Kidney (tissue), 14 donors: ENCODE data around the gene GAS2L2. TPM values are rescaled to one million over a fixed set of nuclear protein-coding genes. Genes with fewer than 3 reads are reported as not detected.

ENCODE experiments used
- DNase-seq, 5 donors: peaks; one replicate each; pipeline ENCODE4 v3.0.0-alpha.2; 2013 to 2020
- FAIRE-seq: peaks from 2 replicates; lab custom pipeline; 2012; peaks lifted over from hg19 to GRCh38; lab: Jason Lieb, UNC
- H3K27ac ChIP-seq, 2 donors: one replicate each; pipeline ENCODE4 v1.7.0; 2013; ENCODE audit warnings: low read depth in 2 of 2, low read length in 2 of 2, inconsistent platforms in 1 of 2
- H3K27me3 ChIP-seq: one replicate; pipeline ENCODE4 v1.7.1; 2013; ENCODE audit warnings: low read length, inconsistent platforms; ENCODE audit not compliant: control insufficient read depth, insufficient read depth
- H3K36me3 ChIP-seq, 3 donors: one replicate each; pipeline versions ENCODE4 v1.7.0 to v1.7.1; 2013; ENCODE audit warnings: low read length in 3 of 3, control low read depth in 1 of 3, inconsistent platforms in 1 of 3; ENCODE audit not compliant: insufficient read depth in 3 of 3, control insufficient read depth in 2 of 3
- H3K4me1 ChIP-seq, 3 donors: one replicate each; pipeline versions ENCODE4 v1.7.0 to v1.7.1; 2013; ENCODE audit warnings: low read length in 3 of 3, inconsistent platforms in 1 of 3, low read depth in 1 of 3; ENCODE audit not compliant: control insufficient read depth in 2 of 3, insufficient read depth in 2 of 3
- H3K4me3 ChIP-seq, 3 donors: one replicate each; pipeline versions ENCODE4 v1.7.0 to v1.8.1; 2013; ENCODE audit warnings: low read length in 3 of 3, control low read depth in 1 of 3, inconsistent platforms in 1 of 3
- H3K9ac ChIP-seq, 3 donors: one replicate each; pipeline versions ENCODE4 v1.7.0 to v1.7.1; 2013; ENCODE audit warnings: low read length in 3 of 3, control low read depth in 1 of 3, inconsistent platforms in 1 of 3
- H3K9me3 ChIP-seq, 3 donors: one replicate each; pipeline versions ENCODE4 v1.7.0 to v1.7.1; 2013; ENCODE audit warnings: low read length in 3 of 3, control low read depth in 1 of 3, inconsistent platforms in 1 of 3; ENCODE audit not compliant: control insufficient read depth in 2 of 3, insufficient read depth in 1 of 3
- intact Hi-C: fragments of 100-400 bp; cut with DNase I; formaldehyde crosslinking; loops from one replicate; pipeline ENCODE4 v1.11.1; 2022
- polyA plus RNA-seq: library from polyadenylated mRNA; stranded (reverse); fragments of 350-450 nt; fragmentation: Illumina TruSeq; extraction: RNeasy Lipid Tissue Mini Kit (QIAGEN cat#74804); gene quantifications from one replicate; pipeline ENCODE4 v1.2.3, GENCODE V29; 2014; ENCODE audit warnings: low read depth, low replicate concordance; ENCODE audit not compliant: insufficient read depth
- total RNA-seq: library from RNA; stranded (reverse); fragmentation: NEBNext Ultra II Directional; extraction: Animal tissue kit (Norgen Biotek cat#: 25700); gene quantifications from one replicate; pipeline ENCODE4 v1.2.1, GENCODE V29; 2021
- TF ChIP-seq, protein P1 (sequence below): IDR thresholded peaks from 3 replicates; pipeline ENCODE4 v1.5.1; 2012; ENCODE audit warnings: mild to moderate bottlenecking, moderate library complexity, borderline replicate concordance; ENCODE audit not compliant: insufficient read depth; ENCODE audit errors: extremely low read depth
- donor health status: control.
- donor health status: control.
- donor health status: control.
- donor health status: control.
- donor health status: control.
- donor health status: DM: yes; HTN: yes; CAD: no.
- donor health status: Normal renal cell carcinoma (clear cell type).

The GAS2L2 gene
- total and polyA plus RNA-seq, 2 donors from 2014 or later, result not detected

DNA sequence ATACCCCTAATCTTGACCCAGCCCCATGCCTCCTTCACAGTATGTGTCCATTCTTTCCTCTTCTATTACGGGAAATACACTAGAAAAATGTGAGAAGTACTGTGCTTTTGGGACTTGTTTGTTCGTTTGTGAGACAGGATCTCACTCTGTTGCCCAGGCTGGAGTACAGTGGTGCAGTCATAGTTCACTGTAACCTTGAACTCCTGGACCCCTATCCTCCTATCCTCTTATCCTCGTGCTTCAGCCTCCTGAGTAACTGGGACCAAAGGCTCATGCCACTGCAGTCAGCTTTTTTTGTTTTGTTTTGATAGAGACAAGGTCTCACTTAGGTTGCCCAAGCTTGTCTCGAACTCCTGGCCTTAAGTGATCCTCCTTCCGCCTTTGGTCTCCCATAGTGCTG lies 51.5 kb downstream of the GAS2L2 start:
- TF ChIP-seq, protein P1, sequence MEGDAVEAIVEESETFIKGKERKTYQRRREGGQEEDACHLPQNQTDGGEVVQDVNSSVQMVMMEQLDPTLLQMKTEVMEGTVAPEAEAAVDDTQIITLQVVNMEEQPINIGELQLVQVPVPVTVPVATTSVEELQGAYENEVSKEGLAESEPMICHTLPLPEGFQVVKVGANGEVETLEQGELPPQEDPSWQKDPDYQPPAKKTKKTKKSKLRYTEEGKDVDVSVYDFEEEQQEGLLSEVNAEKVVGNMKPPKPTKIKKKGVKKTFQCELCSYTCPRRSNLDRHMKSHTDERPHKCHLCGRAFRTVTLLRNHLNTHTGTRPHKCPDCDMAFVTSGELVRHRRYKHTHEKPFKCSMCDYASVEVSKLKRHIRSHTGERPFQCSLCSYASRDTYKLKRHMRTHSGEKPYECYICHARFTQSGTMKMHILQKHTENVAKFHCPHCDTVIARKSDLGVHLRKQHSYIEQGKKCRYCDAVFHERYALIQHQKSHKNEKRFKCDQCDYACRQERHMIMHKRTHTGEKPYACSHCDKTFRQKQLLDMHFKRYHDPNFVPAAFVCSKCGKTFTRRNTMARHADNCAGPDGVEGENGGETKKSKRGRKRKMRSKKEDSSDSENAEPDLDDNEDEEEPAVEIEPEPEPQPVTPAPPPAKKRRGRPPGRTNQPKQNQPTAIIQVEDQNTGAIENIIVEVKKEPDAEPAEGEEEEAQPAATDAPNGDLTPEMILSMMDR, result no peak
- H3K27ac ChIP-seq, result no peak overlapping the region
- H3K4me3 ChIP-seq, result no peak overlapping the region
- H3K9ac ChIP-seq, result no peak overlapping the region
- H3K4me1 ChIP-seq, result no peaks in the 10 kb centered on the region
- H3K27me3 ChIP-seq, result no peaks in the 10 kb centered on the region
- no peaks in the 10 kb centered on the region for H3K36me3 ChIP-seq
- intact Hi-C loops, result no loop called here
- DNase-seq (no peak), FAIRE-seq (no peak)
- H3K9me3 ChIP-seq, result no peaks in the 10 kb centered on the region

DNA sequence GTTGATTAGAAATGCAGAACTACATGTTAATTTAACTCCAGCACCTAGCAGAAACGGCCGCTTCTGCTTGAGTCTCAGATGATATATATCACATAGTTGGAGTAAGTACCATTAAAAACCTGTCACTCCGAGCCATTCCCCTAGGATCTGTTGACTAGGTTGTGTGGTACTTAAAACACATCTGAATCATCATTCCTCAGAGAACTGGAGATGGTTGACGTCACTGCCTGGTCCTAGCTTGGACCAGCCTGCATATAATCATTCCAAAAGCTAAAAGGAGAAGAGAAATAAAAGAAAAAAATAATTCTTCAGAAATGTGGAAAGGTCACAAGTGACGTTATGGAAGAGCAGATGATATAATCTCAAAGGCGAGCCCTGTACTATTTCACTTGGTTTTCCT lies 52.9 kb downstream of the GAS2L2 start:
- Histone ChIP-seq H3K9ac (no peak overlapping the region), H3K4me3 (no peak overlapping the region), H3K27me3 (no peaks in the 10 kb centered on the region), H3K27ac (no peak overlapping the region), H3K36me3 (peaks cover 0 to 3% (median 0%) of the 10 kb centered on the region in 3 donors), H3K9me3 (no peaks in the 10 kb centered on the region), H3K4me1 (no peaks in the 10 kb centered on the region)
- DNase-seq (no peak), FAIRE-seq (no peak)
- TF ChIP-seq, protein P1, result no peak
- intact Hi-C loops, result no loop called here

DNA sequence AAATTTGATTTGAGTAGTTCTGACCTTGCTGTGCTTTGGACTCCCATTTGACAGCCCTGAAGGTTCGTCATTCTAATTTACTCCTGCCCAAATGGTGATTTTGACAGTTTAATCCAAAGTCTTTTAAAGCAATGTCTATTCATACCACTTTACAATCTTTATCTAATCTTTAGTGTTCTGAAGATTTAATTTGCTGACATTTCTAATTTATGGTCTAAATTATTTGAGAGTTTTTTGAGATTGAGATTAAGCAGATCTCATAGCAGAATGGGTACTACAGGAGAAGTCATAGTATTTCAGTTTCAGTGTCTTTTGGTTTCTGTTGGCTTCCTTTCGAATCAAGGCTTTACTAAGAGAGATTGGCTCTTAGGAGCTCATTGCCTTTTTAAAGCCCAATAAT lies 54.2 kb downstream of the GAS2L2 start:
- Histone ChIP-seq H3K9me3 (no peaks in the 10 kb centered on the region), H3K27me3 (no peaks in the 10 kb centered on the region), H3K36me3 (peaks cover 2 to 9% (median 3%) of the 10 kb centered on the region in 3 donors), H3K9ac (no peak overlapping the region), H3K4me1 (no peaks in the 10 kb centered on the region), H3K4me3 (no peak overlapping the region), H3K27ac (no peak overlapping the region)
- FAIRE-seq, result no peak
- TF ChIP-seq, protein P1, result no peak
- no peak for DNase-seq
- intact Hi-C loops, result no loop called here

DNA sequence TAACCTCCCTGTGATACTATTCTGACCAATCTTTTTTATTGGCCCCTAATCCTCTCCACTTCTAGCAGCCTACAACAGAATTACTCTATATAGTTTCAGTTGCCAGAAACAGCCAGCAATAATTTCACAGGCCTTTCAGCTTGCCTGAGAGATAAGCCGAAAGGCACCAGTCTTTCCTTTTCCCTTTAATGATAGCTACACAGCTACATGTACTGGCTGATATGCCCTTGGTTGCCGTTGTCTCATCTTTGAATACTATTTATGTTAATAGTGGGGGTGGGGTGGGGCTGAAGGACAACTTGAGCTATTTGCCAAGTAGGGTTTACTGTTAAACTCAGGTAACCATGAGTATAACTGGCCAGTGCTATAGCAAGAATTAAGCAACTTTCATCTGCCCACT lies 57.4 kb downstream of the GAS2L2 start:
- Histone ChIP-seq H3K27ac (no peak overlapping the region), H3K9ac (no peak overlapping the region)
- TF ChIP-seq, protein P1, result no peak

More for the DNA sequence above, 57.4 kb downstream of the GAS2L2 start:
- FAIRE-seq (no peak), DNase-seq (no peak)
- Histone ChIP-seq H3K9me3 (no peaks in the 10 kb centered on the region), H3K36me3 (peaks cover 5 to 16% (median 8%) of the 10 kb centered on the region in 3 donors), H3K4me1 (no peaks in the 10 kb centered on the region), H3K4me3 (no peak overlapping the region), H3K27me3 (no peaks in the 10 kb centered on the region)
- intact Hi-C loops, result no loop called here
